Large intestine (tissue), 3 donors: ENCODE results near the gene REXO1. TPM values are rescaled to one million over a fixed set of nuclear protein-coding genes. Genes with fewer than 3 reads are reported as not detected.

Experiments
- DNase-seq, 2 donors: peaks; one replicate each; pipeline versions ENCODE4 v3.0.0 to v3.0.0-alpha.2; 2013
- H3K27ac ChIP-seq: one replicate; pipeline ENCODE4 v1.5.1; 2013; ENCODE audit warnings: low read length
- H3K27me3 ChIP-seq: 2 replicates; pipeline ENCODE4 v1.6.1; 2013; ENCODE audit warnings: low read length; ENCODE audit not compliant: control insufficient read depth, insufficient read depth
- H3K36me3 ChIP-seq: 2 replicates; pipeline ENCODE4 v1.6.1; 2013; ENCODE audit warnings: low read length; ENCODE audit not compliant: control insufficient read depth, insufficient read depth
- H3K4me1 ChIP-seq: one replicate; pipeline ENCODE4 v1.6.1; 2013; ENCODE audit warnings: low read length; ENCODE audit not compliant: control insufficient read depth, insufficient read depth
- H3K4me3 ChIP-seq: one replicate; pipeline ENCODE4 v1.5.1; 2013; ENCODE audit warnings: low read length
- H3K9me3 ChIP-seq: one replicate; pipeline ENCODE4 v1.6.1; 2013; ENCODE audit warnings: mild to moderate bottlenecking, low read depth, low read length, moderate library complexity; ENCODE audit not compliant: control insufficient read depth
- WGBS: methylation state at CpG from one replicate; pipeline ENCODE4 v1.1.5; 2013; ENCODE audit warnings: low lambda C conversion rate; ENCODE audit not compliant: insufficient coverage; 5-methylcytosine and 5-hydroxymethylcytosine counted together
- polyA plus RNA-seq: library from polyadenylated mRNA; unstranded; fragments of 120-200 nt; gene quantifications from one replicate; pipeline ENCODE4 v1.2.1, GENCODE V29; 2013

Gene REXO1
- polyA plus RNA-seq, 1 donor, result 23.8 TPM

DNA sequence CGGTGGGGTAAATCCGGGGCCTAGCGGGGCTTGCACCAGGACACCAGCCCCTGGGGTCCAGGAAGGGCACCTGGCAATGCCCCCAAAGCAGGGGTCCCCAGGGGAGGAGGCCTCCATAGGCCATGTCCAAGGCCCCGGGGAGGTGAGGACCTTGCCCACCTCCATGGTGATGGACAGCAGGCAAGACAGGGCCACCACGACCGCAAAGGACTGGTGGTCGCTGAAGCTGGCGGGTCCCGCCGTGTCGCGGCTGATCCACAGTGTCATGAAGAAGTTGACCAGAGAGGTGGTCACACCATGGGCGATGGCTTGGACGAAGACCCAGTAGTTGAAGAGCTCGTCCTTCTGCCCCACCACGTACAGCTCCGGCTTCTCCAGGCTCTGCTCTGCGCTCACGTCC lies 63.0 kb downstream of the REXO1 start:
- H3K4me1 ChIP-seq, result no peaks in the 10 kb centered on the region
- H3K27ac ChIP-seq, result no peak overlapping the region
- H3K27me3 ChIP-seq, result peaks cover 48% of the 10 kb centered on the region
- H3K4me3 ChIP-seq, result no peak overlapping the region
- peaks cover 4% of the 10 kb centered on the region for H3K9me3 ChIP-seq
- no peak for DNase-seq
- H3K36me3 ChIP-seq, result no peaks in the 10 kb centered on the region
- no CpG with 5 or more reads among the region's 19 CpGs for WGBS

DNA sequence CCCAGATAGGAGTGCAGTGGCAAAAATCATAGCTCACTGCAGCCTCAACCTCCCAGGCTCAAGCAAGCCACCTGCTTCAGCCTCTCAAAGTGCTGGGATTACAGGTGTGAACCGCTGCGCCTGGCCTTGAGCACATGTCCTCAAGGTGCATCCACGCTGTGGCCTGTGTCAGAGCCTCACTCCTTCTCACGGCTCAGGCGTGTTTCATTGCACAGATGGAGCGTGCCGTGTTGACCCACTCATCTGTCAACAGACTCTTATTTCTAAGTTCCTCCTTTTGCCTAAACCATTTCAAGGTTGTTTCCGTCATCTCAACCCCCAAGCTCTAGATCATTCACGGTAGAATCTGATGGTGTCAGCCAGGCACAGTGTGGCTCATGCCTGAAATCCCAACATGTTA lies 64.4 kb downstream of the REXO1 start:
- no peak overlapping the region for H3K27ac ChIP-seq
- no peaks in the 10 kb centered on the region for H3K4me1 ChIP-seq
- H3K36me3 ChIP-seq, result no peaks in the 10 kb centered on the region
- DNase-seq, result no peak
- peaks cover 3% of the 10 kb centered on the region for H3K9me3 ChIP-seq
- no CpG with 5 or more reads among the region's 9 CpGs for WGBS
- no peak overlapping the region for H3K4me3 ChIP-seq
- peaks cover 56% of the 10 kb centered on the region for H3K27me3 ChIP-seq

DNA sequence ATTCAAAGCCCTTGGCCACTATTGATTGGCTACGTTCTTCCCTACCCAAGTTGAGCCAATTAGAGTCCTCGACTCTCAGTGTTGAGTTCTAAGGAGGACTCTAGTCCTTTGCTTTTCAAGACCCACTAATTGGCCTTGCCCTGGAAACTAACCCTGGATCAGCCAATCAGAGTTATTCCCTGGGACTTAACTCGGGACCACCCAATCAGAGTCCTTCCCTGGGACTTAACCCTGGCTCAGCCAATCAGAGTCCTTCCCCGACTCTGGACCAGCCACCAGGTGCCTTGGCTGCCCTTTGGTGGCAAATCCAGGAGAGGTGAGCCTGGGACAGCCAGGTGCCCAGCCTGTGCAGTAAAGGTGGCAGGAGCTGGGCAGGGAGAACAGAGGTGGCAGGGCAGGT lies 64.9 kb downstream of the REXO1 start:
- Histone ChIP-seq H3K27ac (no peak overlapping the region), H3K4me3 (no peak overlapping the region), H3K9me3 (no peaks in the 10 kb centered on the region), H3K36me3 (no peaks in the 10 kb centered on the region), H3K27me3 (peaks cover 56% of the 10 kb centered on the region), H3K4me1 (no peaks in the 10 kb centered on the region)
- no CpG with 5 or more reads among the region's 4 CpGs for WGBS
- DNase-seq, result no peak

DNA sequence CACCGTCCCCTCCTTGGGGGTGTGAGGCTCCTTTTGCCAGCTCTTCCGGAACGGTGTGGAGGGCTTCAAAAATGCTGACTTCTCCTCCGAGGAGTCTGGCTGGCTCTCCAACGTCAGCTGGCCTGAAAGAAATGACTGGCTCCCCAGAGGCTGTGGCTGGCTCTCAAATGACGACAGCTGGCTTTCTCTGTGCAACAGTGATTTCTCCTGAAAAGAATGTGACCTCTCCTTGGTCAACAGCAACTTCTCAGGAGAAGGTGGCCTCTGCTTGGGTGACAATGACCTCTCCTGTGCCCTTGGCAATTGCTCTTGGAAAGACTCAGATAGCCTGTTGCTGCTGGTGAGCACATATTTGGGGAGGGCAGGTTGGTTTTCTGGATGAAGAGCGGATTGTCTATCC lies 65.8 kb downstream of the REXO1 start:
- no peak overlapping the region for H3K4me3 ChIP-seq
- H3K27me3 ChIP-seq, result peaks cover 63% of the 10 kb centered on the region

DNA sequence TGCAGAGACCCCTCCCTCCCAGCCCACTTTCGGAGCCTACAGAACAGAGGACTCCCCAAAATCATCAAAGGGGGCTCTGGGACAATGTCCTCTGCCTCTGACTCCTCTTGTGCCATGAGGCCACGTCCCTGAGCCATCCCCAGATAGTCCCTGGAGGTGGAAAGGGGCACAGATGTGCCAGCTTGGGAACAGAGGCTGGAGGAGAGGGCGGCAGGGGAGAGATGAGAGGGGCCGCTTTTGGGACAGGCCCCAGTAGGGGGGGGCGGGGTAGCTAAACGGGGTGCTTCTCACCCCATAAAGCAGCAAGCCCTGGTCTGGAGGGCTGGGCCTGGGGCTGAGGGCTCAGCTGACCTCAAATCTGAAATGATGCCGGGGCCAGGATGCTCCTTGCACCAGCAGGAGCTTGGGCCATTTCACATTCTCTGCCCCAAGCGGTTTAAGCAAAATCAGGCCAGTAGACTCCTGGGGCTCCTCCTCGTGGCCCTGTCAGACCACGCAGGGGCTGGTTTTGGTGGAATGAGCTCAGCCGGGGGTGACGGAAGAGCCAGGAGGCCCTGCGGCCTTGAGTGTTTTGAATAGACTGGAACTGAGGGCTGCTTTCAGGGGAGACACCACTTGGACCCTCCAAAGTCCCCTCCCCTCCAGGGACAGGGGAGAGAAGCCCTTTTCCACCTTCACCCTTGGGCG lies 67.9 kb downstream of the REXO1 start:
- Histone ChIP-seq H3K4me1 (no peaks in the 10 kb centered on the region), H3K27ac (no peak overlapping the region), H3K27me3 (peaks cover 80% of the 10 kb centered on the region), H3K36me3 (no peaks in the 10 kb centered on the region), H3K4me3 (no peak overlapping the region), H3K9me3 (peaks cover 10% of the 10 kb centered on the region)
- WGBS, result 40% methylated on average over 1 of the region's 14 CpGs
- DNase-seq, result no peak

More for the DNA sequence above, 65.8 kb downstream of the REXO1 start:
- H3K27ac ChIP-seq, result no peak overlapping the region
- no peaks in the 10 kb centered on the region for H3K36me3 ChIP-seq
- no CpG with 5 or more reads among the region's 7 CpGs for WGBS
- no peaks in the 10 kb centered on the region for H3K4me1 ChIP-seq
- H3K9me3 ChIP-seq, result no peaks in the 10 kb centered on the region
- no peak for DNase-seq

DNA sequence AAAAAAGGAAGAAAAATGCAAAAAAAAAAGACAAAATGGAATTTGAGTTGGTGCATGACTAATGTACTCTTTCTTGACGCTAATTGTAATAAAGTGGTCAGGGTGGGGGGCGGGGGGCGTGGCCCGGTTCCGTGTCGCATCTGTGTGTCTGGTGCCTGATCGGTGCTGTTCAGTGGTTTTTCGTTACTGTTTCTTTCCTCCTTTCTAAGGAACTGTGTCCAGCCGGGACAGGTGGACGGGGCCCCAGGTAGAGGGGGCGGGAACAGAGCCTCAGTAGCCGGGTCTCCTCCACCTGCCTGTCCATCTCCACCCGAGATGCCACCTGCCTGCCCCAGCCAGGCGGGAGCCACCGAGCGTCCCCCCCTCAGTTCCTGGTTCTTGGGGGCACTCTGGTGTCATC lies 68.7 kb downstream of the REXO1 start:
- Histone ChIP-seq H3K36me3 (no peaks in the 10 kb centered on the region), H3K9me3 (peaks cover 18% of the 10 kb centered on the region), H3K4me3 (no peak overlapping the region), H3K27me3 (peaks cover 88% of the 10 kb centered on the region), H3K4me1 (no peaks in the 10 kb centered on the region), H3K27ac (no peak overlapping the region)
- no CpG with 5 or more reads among the region's 16 CpGs for WGBS
- DNase-seq, result no peak

DNA sequence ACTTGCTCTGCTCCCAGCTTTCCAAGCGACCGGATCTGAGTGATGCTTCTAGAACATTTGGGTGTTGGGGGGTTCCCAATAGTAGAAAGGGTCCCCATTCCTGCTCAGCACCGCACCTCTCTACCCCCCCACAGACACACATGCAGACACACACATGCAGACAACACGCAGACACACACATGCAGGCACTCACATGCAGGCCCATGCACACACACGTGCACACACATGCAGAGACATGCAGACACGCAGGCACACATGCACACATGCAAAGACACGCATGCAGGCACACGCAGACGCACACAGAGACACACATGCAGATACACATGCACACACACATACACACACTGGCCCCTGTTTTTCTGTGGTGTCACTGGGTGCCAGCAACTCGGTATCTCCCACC lies 71.1 kb downstream of the REXO1 start:
- H3K36me3 ChIP-seq, result no peaks in the 10 kb centered on the region
- no peak overlapping the region for H3K27ac ChIP-seq
- H3K4me1 ChIP-seq, result no peaks in the 10 kb centered on the region
- H3K9me3 ChIP-seq, result peaks cover 18% of the 10 kb centered on the region
- H3K27me3 ChIP-seq, result peaks cover 90% of the 10 kb centered on the region
- DNase-seq, result no peak
- WGBS, result no CpG with 5 or more reads among the region's 10 CpGs
- H3K4me3 ChIP-seq, result no peak overlapping the region

DNA sequence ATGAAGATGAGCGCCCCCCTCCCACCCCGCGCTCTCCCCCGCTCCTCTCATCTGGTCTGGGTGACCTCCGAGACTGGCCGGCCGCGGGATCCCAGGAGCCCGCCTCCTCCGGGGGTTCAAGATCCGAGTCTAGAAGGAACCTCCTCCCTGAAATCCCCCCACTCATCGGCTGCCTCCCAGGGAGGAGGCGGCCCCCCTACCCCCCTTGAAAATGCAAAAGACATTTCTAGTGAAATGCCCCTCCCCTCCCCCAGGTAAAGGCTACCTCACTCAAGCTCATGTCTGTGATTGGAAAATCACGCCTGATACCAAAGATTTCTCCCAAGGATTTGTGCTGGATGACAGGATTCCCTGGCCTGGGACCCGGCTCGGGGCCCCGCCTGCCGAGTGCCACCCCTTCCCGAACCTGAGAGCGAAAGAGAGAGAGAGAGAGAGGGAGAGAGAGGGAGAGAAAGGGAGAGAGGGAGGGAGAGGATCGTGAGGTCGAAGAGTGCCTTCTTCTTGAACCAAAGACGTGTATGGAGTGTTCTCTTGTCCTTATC lies 71.6 kb downstream of the REXO1 start:
- Histone ChIP-seq H3K9me3 (peaks cover 18% of the 10 kb centered on the region), H3K4me1 (no peaks in the 10 kb centered on the region), H3K27me3 (peaks cover 88% of the 10 kb centered on the region), H3K4me3 (no peak overlapping the region), H3K27ac (no peak overlapping the region), H3K36me3 (no peaks in the 10 kb centered on the region)
- DNase-seq, result no peak
- no CpG with 5 or more reads among the region's 23 CpGs for WGBS

DNA sequence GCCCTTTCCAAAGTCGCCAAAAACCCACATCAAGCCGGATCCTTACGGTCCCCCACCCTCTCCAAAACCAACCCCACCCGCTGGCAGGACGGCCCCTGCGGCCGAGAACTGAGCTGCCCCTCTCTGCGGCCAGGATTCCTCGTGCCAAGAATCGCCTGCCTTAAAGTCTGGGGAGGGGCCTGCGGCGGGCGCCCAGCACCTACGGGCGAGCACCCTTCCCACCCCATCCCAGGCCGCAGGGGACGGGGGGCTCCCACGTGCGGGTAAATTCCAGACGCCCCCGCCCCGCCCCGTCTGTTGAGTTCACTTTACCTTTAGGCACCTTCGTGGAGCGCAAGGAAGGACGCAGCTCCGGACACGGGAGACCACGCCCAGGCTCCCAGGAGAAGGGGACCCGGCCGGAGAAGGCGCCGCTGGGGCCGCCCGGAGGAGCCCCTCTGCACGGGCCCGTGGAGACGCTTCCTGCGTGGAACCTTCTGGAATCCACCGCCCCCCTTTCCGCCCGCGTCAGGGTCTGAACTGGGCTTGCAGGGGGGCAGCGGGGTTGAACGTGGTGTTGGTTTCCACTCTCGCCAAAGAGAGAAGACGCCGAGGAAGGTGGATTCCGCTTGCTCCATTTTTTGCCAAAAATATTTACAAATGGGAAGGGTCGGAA lies 72.2 kb downstream of the REXO1 start:
- Histone ChIP-seq H3K27ac (no peak overlapping the region), H3K4me1 (no peaks in the 10 kb centered on the region), H3K4me3 (no peak overlapping the region), H3K36me3 (no peaks in the 10 kb centered on the region), H3K27me3 (peaks cover 91% of the 10 kb centered on the region), H3K9me3 (peaks cover 19% of the 10 kb centered on the region)
- no peak for DNase-seq
- WGBS, result no CpG with 5 or more reads among the region's 50 CpGs

DNA sequence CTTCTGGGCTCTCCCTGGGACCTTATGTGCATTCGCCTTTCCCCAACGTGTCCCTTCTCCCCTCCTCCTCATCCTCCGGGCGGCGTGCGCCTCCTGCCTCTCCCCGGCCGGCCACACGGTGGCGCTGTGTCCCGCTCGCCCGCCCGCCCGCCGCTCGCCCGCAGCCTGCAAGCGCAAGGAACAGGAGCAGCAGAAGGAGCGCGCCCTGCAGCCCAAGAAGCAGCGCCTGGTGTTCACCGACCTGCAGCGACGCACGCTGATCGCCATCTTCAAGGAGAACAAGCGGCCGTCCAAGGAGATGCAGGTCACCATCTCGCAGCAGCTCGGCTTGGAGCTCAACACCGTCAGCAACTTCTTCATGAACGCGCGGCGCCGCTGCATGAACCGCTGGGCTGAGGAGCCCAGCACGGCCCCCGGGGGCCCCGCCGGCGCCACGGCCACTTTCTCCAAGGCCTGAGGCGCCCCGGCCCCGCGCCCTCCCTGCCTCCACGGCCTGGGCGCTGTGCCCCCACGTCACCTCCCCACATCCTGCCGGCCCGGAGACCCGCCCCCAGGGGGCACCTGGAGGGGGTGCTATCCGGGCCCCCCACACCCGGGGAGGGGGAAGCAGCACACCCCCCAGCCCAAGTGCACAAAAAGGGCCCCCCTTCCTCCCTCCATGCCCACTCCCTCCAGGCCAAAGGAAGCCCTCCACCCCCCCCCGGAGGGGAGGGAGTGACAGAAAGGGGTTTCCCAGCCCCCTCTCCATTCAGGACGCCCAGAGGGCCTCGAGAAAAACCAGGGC lies 73.1 kb downstream of the REXO1 start:
- peaks cover 87% of the 10 kb centered on the region for H3K27me3 ChIP-seq
- no peaks in the 10 kb centered on the region for H3K4me1 ChIP-seq
- H3K36me3 ChIP-seq, result no peaks in the 10 kb centered on the region
- no peak for DNase-seq
- H3K9me3 ChIP-seq, result peaks cover 24% of the 10 kb centered on the region
- H3K4me3 ChIP-seq, result no peak overlapping the region
- H3K27ac ChIP-seq, result no peak overlapping the region
- WGBS, result no CpG with 5 or more reads among the region's 59 CpGs
